H1 (cell line): ENCODE measurements around the gene TRIM41. TPM values are rescaled to one million over a fixed set of nuclear protein-coding genes. Genes with fewer than 3 reads are reported as not detected.

Experiments
- CTCF ChIA-PET: fragments of 300-600 bp; sonication (Branson Sonifier 250); formaldehyde crosslinking; loops from one replicate; lab custom pipeline; 2021; ENCODE audit not compliant: partially characterized antibody; lab: Charles Lee
- POLR2A ChIA-PET: fragments of 300-600 bp; sonication (Branson Sonifier 250); formaldehyde crosslinking; loops from one replicate; lab custom pipeline; 2021; ENCODE audit warnings: inconsistent platforms; ENCODE audit not compliant: partially characterized antibody; lab: Charles Lee
- DNase-seq, 2 experiments: peaks; one replicate each; pipeline versions ENCODE4 v3.0.0 to v3.0.0-alpha.2; 2010 to 2022; ENCODE audit warnings: low spot score in 2 of 2, low read depth in 1 of 2, mixed read lengths in 1 of 2
- FAIRE-seq: peaks from 2 replicates; lab custom pipeline; 2011; peaks lifted over from hg19 to GRCh38; lab: Jason Lieb, UNC
- H2AFZ ChIP-seq: 2 replicates; pipeline ENCODE4 v1.8.1; 2012; ENCODE audit warnings: low read length, inconsistent platforms
- H2AK5ac ChIP-seq: 2 replicates; pipeline ENCODE4 v1.6.1; 2013; ENCODE audit warnings: low read depth, low read length
- H2BK120ac ChIP-seq: replicated peaks from 2 replicates; pipeline ENCODE3; 2013; ENCODE audit warnings: low read depth, low read length, inconsistent platforms
- H2BK12ac ChIP-seq: 2 replicates; pipeline ENCODE4 v1.6.1; 2013; ENCODE audit warnings: low read depth, low read length
- H2BK15ac ChIP-seq: 2 replicates; pipeline ENCODE4 v1.6.1; 2013; ENCODE audit warnings: low read length
- H2BK20ac ChIP-seq: 2 replicates; pipeline ENCODE4 v1.6.1; 2013; ENCODE audit warnings: low read length
- H2BK5ac ChIP-seq: 2 replicates; pipeline ENCODE4 v1.6.1; 2013; ENCODE audit warnings: low read depth, low read length
- H3K14ac ChIP-seq: 2 replicates; pipeline ENCODE4 v1.6.1; 2013; ENCODE audit warnings: inconsistent platforms; ENCODE audit not compliant: insufficient read length
- H3K18ac ChIP-seq: 2 replicates; pipeline ENCODE4 v1.6.1; 2013; ENCODE audit warnings: low read length; ENCODE audit errors: extremely low read depth
- H3K23ac ChIP-seq: 2 replicates; pipeline ENCODE4 v1.6.1; 2013; ENCODE audit warnings: inconsistent platforms; ENCODE audit not compliant: insufficient read length
- H3K23me2 ChIP-seq: 2 replicates; pipeline ENCODE4 v1.6.1; 2013; ENCODE audit warnings: low read depth, low read length
- H3K27ac ChIP-seq: 2 replicates; pipeline ENCODE4 v1.6.1; 2011; ENCODE audit warnings: low read depth, low read length, inconsistent platforms
- H3K27me3 ChIP-seq, 4 experiments: replicated peaks in 1 of 4; 1 replicate in 1 of 4; 2 replicates in 3 of 4; pipeline versions ENCODE4 v1.6.1 to v1.8.1; 2011 to 2013; ENCODE audit warnings: low read length in 3 of 4, mild to moderate bottlenecking in 3 of 4, inconsistent platforms in 2 of 4, mixed read lengths in 2 of 4, moderate library complexity in 1 of 4; ENCODE audit not compliant: control insufficient read depth in 3 of 4, insufficient read depth in 3 of 4; ENCODE audit errors: extremely low read depth in 1 of 4
- H3K36me3 ChIP-seq, 4 experiments: 2 replicates each; pipeline versions ENCODE4 v1.6.1 to v1.8.1; 2011 to 2013; ENCODE audit warnings: mild to moderate bottlenecking in 4 of 4, low read length in 3 of 4, moderate library complexity in 2 of 4, control low read depth in 1 of 4, inconsistent platforms in 1 of 4; ENCODE audit not compliant: insufficient read depth in 4 of 4, control insufficient read depth in 2 of 4
- H3K4ac ChIP-seq: replicated peaks from 2 replicates; pipeline ENCODE3; 2013; ENCODE audit warnings: low read length, low read depth, mixed read lengths, inconsistent platforms; ENCODE audit not compliant: insufficient read length
- H3K4me1 ChIP-seq, 4 experiments: replicated peaks in 1 of 4; 1 replicate in 1 of 4; 2 replicates in 3 of 4; pipeline versions ENCODE4 v1.6.1 to v1.8.1; 2011 to 2013; ENCODE audit warnings: low read length in 3 of 4, inconsistent platforms in 2 of 4, mixed read lengths in 1 of 4; ENCODE audit not compliant: insufficient read depth in 4 of 4, control insufficient read depth in 3 of 4
- H3K4me2 ChIP-seq, 2 experiments: 2 replicates each; pipeline versions ENCODE4 v1.6.1 to v1.8.1; 2011 to 2013; ENCODE audit warnings: low read depth in 2 of 2, low read length in 2 of 2, control low read depth in 1 of 2, inconsistent platforms in 1 of 2, mild to moderate bottlenecking in 1 of 2; ENCODE audit not compliant: insufficient read depth in 1 of 2
- H3K4me3 ChIP-seq, 4 experiments: fragments of 200-600, 300-600 bp in 1 of 4; sonication (generic), shearing (Covaris generic), sonication (Bioruptor Twin) in 1 of 4; 2 replicates each; pipeline versions ENCODE4 v1.5.1 to v1.8.1; 2011 to 2016; ENCODE audit warnings: low read length in 4 of 4, low read depth in 3 of 4, control low read depth in 2 of 4, inconsistent platforms in 2 of 4, mild to moderate bottlenecking in 2 of 4, mixed read lengths in 1 of 4, moderate library complexity in 1 of 4; ENCODE audit not compliant: insufficient read depth in 2 of 4; ENCODE audit errors: extremely low read depth in 1 of 4
- H3K56ac ChIP-seq: replicated peaks from 2 replicates; pipeline ENCODE3; 2013; ENCODE audit warnings: low read depth, mild to moderate bottlenecking, mixed read lengths, low read length, inconsistent platforms; ENCODE audit not compliant: insufficient read length
- H3K79me1 ChIP-seq: 2 replicates; pipeline ENCODE4 v1.6.1; 2013; ENCODE audit warnings: low read depth, low read length, control low read depth
- H3K79me2 ChIP-seq, 2 experiments: 2 replicates each; pipeline versions ENCODE4 v1.6.1 to v1.8.1; 2012 to 2013; ENCODE audit warnings: low read length in 2 of 2, mild to moderate bottlenecking in 2 of 2, inconsistent platforms in 1 of 2; ENCODE audit not compliant: insufficient read depth in 2 of 2, control insufficient read depth in 1 of 2
- H3K9ac ChIP-seq, 4 experiments: replicated peaks in 1 of 4; 1 replicate in 1 of 4; 2 replicates in 3 of 4; pipeline versions ENCODE4 v1.6.1 to v1.8.1; 2011 to 2013; ENCODE audit warnings: low read depth in 3 of 4, low read length in 3 of 4, control low read depth in 2 of 4, mild to moderate bottlenecking in 2 of 4, moderate library complexity in 2 of 4, inconsistent platforms in 1 of 4; ENCODE audit errors: extremely low read depth in 1 of 4
- H3K9me3 ChIP-seq, 2 experiments: 2 replicates each; pipeline versions ENCODE4 v1.6.1 to v1.8.1; 2012 to 2013; ENCODE audit warnings: mild to moderate bottlenecking in 2 of 2, moderate library complexity in 2 of 2, control low read depth in 1 of 2, inconsistent platforms in 1 of 2, low read depth in 1 of 2, low read length in 1 of 2, mixed read lengths in 1 of 2; ENCODE audit not compliant: insufficient read depth in 2 of 2
- H4K20me1 ChIP-seq, 2 experiments: replicated peaks in 1 of 2; 2 replicates each; pipeline versions ENCODE3 to v1.8.1; 2011 to 2013; ENCODE audit warnings: inconsistent platforms in 2 of 2, low read length in 2 of 2, mild to moderate bottlenecking in 1 of 2; ENCODE audit not compliant: insufficient read depth in 2 of 2, control insufficient read depth in 1 of 2
- H4K5ac ChIP-seq: 2 replicates; pipeline ENCODE4 v1.6.1; 2013; ENCODE audit warnings: low read length, low read depth, mixed read lengths, inconsistent platforms; ENCODE audit not compliant: insufficient read length
- H4K8ac ChIP-seq: 2 replicates; pipeline ENCODE4 v1.8.0; 2013; ENCODE audit warnings: mild to moderate bottlenecking, moderate library complexity, low read length, inconsistent platforms; ENCODE audit not compliant: insufficient read depth; ENCODE audit errors: extremely low read depth
- H4K91ac ChIP-seq: replicated peaks from 2 replicates; pipeline ENCODE3; 2013; ENCODE audit warnings: low read length, mixed read lengths, inconsistent platforms; ENCODE audit not compliant: insufficient read length
- NANOG ChIP-seq: IDR thresholded peaks from 2 replicates; pipeline ENCODE4 v1.6.1; 2011; ENCODE audit warnings: low read length, low read depth, mild to moderate bottlenecking, inconsistent platforms; ENCODE audit not compliant: insufficient read depth, poor library complexity, severe bottlenecking
- SIX5 ChIP-seq: IDR thresholded peaks from 2 replicates; pipeline ENCODE4 v1.6.1; 2011; ENCODE audit warnings: mild to moderate bottlenecking, low read depth, low read length
- WGBS, 2 experiments: shearing (Covaris generic) in 1 of 2; methylation state at CpG; one replicate each; pipeline versions ENCODE4 v1.1.6 to v1.1.7; 2013 to 2015; ENCODE audit warnings: low lambda C conversion rate in 2 of 2, mixed read lengths in 2 of 2, inconsistent platforms in 1 of 2, low coverage in 1 of 2, missing lambda C conversion rate in 1 of 2; ENCODE audit not compliant: insufficient replicate concordance in 2 of 2, insufficient coverage in 1 of 2, insufficient read length in 1 of 2; ENCODE audit errors: extremely low coverage in 1 of 2, missing lambda C conversion rate in 1 of 2; 5-methylcytosine and 5-hydroxymethylcytosine counted together
- polyA plus RNA-seq, 7 experiments: library from polyadenylated mRNA; depleted of rRNA in 3 of 7; stranded (reverse) in 5 of 7; unstranded in 2 of 7; fragments of >200 nt in 5 of 7; fragments of 200-250 nt in 2 of 7; gene quantifications; 1 replicate in 5 of 7; 2 replicates in 1 of 7; 4 replicates in 1 of 7; pipeline versions ENCODE4 v1.2.1 to v1.2.3, GENCODE V29; 2011 to 2013; ENCODE audit warnings: missing spikeins in 2 of 7, mixed read lengths in 2 of 7
- total RNA-seq: library from RNA; stranded (reverse); fragmentation: NEBNext Ultra II Directional; extraction: Animal tissue kit (Norgen Biotek cat#: 25700); gene quantifications from 2 replicates; pipeline ENCODE4 v1.2.1, GENCODE V29; 2021

Gene TRIM41
- total and polyA plus RNA-seq, 2 of the 8 experiments (the other 6 are each of a cell fraction or from before 2014, with no cell fraction given): 12.9 to 21.6 TPM

- H3K27me3 ChIP-seq: peaks cover 13 to 17% (median 15%) of the 10 kb centered on the region in 4 experiments; a peak in 6 of 7 replicates
- H3K79me1 ChIP-seq: no peaks in the 10 kb centered on the region
- no peak for TF ChIP-seq SIX5
- TF ChIP-seq NANOG: no peak
- H3K27ac ChIP-seq: no peak overlapping the region
- H3K18ac ChIP-seq: no peak overlapping the region
- no peak overlapping the region for H4K91ac ChIP-seq
- WGBS, 2 experiments: 93% methylated on average over 12 of the region's 13 CpGs; no CpG with 5 or more reads in 1 of the 2 experiments
- DNase-seq (no peak), FAIRE-seq (no peak)
- no peak overlapping the region for H2BK15ac ChIP-seq
- H3K14ac ChIP-seq: no peak overlapping the region
- H4K20me1 ChIP-seq: peaks cover 2 to 4% of the 10 kb centered on the region in 2 experiments
- H4K8ac ChIP-seq: no peak overlapping the region
- ChIA-PET CTCF (interaction anchor here (0.8 to 12.3 kb wide), 13 partner anchors 9 to 398 kb away, joined by 3 to 197 read pairs (median 7); partner anchors contain the start of genes TRIM41 and TRIM7), POLR2A (interaction anchor here (1.0 to 2.5 kb wide), 10 partner anchors 10 to 76 kb away, joined by 3 to 28 read pairs (median 5); partner anchors contain the start of genes RACK1 and TRIM41)
- no peak overlapping the region for H3K9ac ChIP-seq
- peaks cover 23% of the 10 kb centered on the region for H3K23me2 ChIP-seq
- peaks cover 0 to 9% (median 2%) of the 10 kb centered on the region in 4 experiments; a peak in 3 of 7 replicates for H3K4me1 ChIP-seq
- H4K5ac ChIP-seq: no peak overlapping the region
- H2BK20ac ChIP-seq: no peak overlapping the region
- H2AFZ ChIP-seq: no peak overlapping the region
- H3K23ac ChIP-seq: no peak overlapping the region
- H3K4ac ChIP-seq: no peak overlapping the region
- H3K4me3 ChIP-seq: no peak overlapping the region
- H3K56ac ChIP-seq: no peak overlapping the region
- H3K4me2 ChIP-seq: no peak overlapping the region
- H3K36me3 ChIP-seq: no peaks in the 10 kb centered on the region
- H2BK5ac ChIP-seq: no peak overlapping the region
- no peak overlapping the region for H2AK5ac ChIP-seq
- H2BK12ac ChIP-seq: no peak overlapping the region
- no peaks in the 10 kb centered on the region for H3K79me2 ChIP-seq
- no peak overlapping the region for H2BK120ac ChIP-seq
- no peaks in the 10 kb centered on the region; a peak in 1 of 4 replicates for H3K9me3 ChIP-seq
Observed at GRCh38 chr5:181185560-181185959, 37.5 kb upstream of the TRIM41 start.
